NCI-H2196 treated with DMSO at 0.1 percent for 48 hours (cell line): ENCODE results near the gene RAD54L.

ENCODE experiments used
- DNase-seq: peaks from one replicate; lab custom pipeline; 2025; ENCODE audit not compliant: unreplicated experiment; lab: John Stamatoyannopoulos, UW

The RAD54L gene

DNA sequence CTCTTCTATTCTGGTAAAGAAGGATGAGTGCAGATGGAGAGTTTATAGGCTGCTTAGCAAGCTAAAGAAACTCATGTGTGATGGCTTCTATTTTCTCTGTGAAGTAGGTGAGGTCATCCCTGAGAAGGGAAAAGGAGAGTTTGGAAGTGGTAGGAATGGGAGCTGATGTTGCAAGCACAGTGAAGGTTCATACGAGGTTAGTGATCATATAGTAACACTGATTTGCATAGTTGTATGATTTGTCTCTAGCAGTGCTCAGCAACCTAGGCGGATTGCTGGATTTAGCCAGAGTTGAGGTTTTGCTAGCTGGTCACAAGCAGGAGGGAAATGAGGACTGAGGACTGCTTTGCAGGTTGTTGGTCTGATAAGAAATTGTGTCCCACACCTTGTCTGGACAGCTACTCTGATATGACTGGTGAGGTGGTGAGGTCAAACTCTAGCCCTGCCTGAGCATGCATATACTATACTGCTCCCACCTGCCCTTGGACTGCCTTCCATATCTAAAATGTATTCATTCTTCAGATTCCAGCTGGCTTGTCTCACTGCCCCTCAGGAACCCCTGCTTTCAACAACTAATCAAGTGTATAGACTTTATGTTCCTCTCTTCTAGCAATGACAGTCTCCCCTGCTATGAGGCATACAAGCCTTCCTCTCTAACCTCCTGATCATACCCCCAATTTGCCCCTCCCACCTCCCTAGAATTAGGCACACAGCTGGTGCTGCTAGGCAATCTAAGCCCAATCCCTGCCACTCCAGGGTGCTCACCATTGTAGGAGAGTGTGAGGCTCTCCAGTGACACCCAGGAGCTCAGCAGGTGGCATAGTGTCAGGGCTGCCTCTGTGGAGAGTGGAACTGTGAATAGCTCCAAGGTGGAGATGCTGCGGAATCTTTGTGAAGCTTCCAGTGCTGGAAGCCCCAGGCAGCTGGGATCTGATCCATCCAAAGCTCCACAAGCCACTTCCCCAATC is 37.3 kb downstream of the RAD54L start:
- DNase-seq, result no peak

DNA sequence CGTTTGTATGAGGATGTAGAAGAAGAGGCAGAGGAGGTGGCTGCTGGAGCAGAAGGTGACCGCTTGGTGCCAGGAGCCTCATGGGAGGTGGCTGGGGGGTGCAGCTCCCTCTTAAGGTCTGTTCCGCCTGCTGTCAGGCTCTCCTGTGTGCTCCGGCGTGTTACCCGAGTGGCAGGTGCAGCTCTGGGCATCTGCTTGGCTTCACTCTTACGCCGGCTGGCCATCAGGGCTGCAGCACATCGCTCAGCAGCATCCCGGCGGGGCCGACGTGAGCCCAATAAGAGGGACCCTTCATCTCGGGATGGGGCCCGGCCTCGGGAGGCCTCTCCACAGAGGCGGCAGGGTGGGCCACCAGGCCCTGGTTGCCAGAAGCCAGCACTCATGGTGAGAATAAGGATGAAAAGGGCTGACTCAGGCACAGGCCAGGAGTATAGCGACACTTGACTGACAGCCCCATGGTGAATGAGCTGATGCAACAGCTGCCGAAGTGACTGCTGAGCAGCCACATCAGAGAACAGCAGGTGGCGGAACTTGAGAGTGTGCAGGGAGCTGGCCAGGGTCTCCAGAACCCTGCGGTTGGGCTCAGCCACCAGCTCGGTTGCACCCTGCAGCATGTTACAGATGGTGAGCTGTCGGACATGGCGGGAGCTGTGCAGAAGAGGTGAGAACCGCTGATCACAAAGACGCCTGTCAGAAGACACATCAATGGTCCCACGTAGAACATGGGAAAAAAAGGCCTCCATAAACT is 38.3 kb downstream of the RAD54L start:
- DNase-seq, result no peak

DNA sequence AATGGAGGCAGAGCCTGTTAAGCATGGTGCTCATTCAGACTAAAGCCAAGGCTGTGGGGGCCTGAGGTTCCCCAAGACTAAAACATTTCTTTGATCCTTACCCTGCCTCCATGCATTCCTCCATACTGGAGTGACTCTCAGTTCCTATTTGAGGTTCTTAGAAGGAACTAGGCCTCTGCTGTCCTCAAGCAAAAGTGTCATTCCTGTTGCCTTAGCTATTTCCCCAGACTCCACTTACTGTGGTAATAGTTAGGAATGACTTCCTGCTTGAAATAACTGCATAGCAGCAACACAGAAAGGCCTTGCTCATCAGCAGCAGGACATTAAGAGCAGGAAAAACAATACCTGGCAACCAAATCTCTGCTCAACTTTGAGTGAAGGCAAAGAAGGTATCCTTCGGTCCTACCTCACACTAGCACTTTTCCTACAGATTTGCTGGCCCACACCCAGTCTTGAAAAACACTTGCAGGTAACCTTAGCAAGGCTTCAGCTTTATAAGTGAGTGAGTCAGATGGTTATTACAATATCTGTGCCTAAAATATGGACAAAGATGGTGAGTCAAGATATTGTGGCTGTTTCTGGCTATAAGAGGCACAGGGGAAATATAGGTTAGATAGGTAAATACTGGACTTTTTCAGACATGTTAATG is 41.0 kb downstream of the RAD54L start:
- DNase-seq, result no peak

DNA sequence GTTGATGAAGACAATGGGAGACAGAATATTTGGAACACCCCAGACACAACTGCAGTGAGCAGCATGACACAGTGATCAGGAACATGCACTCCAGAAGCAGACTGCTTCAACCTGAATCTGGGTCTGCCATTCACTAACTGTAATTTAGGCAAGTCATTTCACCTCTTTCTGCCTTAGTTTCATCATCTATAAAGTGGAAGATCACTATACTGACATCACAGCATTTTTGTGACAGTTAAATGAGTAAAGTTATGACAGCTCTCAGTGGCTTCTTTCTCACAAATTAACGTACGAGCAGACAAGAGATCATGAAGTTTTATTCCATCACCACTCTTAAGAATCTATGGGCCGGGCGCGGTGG is 41.6 kb downstream of the RAD54L start:
- DNase-seq, result no peak

DNA sequence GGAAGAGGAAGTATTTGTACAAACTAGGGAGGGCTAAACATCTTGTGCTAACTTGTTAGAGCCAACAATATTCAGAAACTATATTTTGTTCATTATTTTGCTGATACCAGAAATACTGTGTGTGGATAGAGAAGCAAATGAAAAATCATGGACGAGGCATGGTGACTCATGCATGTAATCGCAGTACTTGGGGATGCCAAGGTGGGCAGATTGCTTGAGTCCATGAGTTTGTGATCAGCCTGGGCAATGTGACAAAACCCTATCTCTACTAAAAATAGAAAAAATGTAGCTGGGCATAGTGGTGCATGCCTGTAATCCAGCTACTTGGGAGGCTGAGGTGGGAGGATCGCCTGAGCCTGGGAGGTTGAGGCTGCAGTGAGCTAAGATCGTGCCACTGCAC is 42.4 kb downstream of the RAD54L start:
- DNase-seq, result no peak

- no peak for DNase-seq
Observed at GRCh38 chr1:46295306-46295705, 47.7 kb downstream of the RAD54L start.

- DNase-seq, result no peak
Observed at GRCh38 chr1:46298387-46298786, 50.8 kb downstream of the RAD54L start.

- DNase-seq, result no peak
Observed at GRCh38 chr1:46300673-46301405, 53.3 kb downstream of the RAD54L start.

- no peak for DNase-seq
Observed at GRCh38 chr1:46301406-46301807, 53.8 kb downstream of the RAD54L start.

- DNase-seq, result no peak
Observed at GRCh38 chr1:46301808-46302640, 54.5 kb downstream of the RAD54L start.

DNA sequence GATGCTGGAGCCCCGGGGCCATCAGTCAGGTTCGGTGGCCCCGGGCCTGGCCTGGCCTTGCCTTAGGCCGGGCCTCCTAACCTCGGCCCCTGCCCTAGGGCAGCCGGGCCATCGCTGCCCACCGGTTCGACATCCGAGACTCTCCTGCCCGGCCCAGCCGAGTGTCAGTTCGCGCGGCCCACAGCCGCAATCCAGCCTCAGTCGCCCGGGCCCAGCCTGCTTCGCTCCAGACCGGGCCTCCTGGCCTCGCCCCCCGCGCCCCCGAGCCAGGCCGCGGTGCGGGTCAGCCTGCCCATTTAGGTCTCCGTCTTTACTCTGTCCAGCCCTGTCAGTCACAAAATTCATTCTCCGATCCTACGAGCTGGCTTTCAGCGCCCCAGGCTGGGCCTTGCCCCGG is 55.1 kb downstream of the RAD54L start:
- no peak for DNase-seq

DNA sequence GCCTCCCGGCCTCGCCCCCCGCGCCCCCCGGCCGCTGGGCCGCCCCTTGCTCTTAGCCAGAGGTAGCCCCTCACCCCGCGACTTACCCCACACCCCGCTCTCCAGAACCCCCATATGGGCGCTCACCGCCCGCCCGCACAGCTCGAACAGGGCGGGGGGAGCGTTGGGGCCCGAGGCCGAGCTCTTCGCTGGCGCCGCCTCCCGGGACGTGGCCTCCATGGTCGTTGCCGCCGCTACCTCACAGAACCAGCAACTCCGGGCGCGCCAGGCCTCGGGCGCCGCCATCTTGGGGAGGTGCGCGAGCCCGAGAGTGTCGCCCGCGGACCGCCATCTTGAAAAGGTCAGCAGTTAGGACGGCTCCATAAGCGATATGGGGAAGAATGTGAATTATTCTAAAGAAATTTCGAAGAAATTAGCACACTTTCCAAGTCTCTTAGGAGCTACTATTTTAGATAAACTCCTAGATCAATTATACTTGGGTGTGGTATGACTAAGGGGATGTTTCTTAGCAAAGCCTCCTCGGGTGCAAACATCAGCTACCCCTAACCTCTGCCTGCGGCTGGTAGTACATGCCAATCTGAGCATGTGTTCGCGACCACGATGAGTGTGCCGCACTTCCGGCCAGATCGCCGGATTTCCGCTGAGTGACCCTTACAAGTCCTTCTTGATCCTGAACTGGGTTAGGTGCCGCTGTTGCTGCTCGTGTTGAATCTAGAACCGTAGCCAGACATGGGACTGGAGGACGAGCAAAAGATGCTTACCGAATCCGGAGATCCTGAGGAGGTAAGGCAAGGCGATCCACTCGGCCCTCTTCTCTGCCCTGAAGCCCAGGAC is 55.7 kb downstream of the RAD54L start, which contains the start of the genes LRRC41 and UQCRH:
Gene LRRC41, minus strand, starts transcription at position 579 of the 834 bp plus-strand sequence. Its CDS starts 294 bp downstream, at position 285.
Gene UQCRH, plus strand, starts transcription at position 661 of the 834 bp plus-strand sequence. Its CDS starts 69 bp downstream, at position 730.
- peak; percentile 93 for DNase-seq

DNA sequence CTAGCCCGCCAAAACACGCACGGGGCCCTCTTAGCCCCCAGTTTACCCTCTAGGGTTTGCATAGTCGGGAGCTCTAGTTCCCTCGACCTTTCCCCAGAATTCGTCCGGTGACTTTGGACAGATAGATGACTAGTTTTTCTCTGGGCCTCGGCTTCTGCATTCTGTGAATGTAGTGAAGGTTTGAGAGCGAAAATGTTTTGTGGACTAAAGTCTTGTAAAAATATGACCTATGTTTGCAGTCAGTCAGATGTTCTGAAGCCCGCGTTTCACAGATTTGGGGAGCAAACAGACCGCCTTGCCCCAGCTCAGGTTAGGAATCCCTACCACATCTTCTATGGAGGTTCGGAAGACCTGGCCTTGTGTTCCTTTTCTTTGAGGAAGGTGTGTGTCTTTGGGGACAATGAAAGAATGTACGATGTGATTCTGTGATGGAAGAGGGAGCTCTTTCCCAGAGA is 56.3 kb downstream of the RAD54L start:
- DNase-seq, result no peak

DNA sequence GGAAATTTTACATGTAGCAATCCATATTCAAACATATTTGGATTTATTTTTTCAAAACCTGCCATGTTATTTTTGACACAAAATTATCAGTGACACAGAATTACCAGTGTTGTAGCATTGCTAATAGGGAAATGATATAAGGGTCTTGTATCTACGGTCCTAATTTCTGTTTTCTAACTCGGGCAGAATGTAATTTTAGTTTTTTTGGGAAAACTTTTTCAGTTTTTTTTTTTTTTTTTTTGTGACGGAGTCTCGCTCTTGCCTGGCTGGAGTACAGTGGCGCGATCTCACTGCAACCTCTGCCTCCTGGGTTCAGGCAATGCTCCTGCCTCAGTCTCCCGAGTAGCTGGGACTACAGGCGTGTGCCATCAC is 58.6 kb downstream of the RAD54L start:
- no peak for DNase-seq

DNA sequence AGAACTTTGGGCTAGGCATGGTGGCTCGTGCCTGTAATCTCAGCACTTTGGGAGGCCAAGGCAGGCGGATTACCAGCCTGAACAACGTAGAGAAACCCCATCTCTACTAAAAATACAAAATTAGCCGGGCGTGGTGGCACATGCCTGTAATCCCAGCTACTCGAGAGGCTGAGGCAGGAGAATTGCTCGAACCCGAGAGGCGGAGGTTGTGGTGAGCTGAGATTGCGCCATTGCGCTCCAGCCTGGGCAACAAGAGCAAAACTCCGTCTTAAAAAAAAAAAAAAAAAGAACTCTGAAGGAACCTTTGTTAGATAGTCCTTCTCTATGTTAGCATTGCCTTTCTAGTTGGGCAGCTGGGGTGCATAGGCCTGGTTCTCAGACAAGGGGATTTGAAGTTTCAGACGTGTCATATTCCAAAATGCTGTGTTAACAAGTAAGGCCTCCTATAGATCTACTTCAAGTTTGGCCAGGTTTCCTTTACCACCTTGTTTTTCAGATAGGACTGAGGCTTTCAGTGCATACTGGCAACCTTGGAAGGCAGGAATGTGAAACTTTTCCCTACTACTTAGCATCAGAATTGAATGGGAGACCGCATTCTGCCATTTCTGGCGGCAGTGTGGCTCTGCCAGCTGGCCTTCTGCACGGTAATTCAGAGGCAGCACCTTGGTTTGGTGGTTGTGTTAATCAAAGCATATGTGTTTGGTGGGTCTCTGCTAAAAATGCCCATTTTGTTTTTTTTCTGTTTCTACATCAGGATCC is 62.0 kb downstream of the RAD54L start:
- DNase-seq, result no peak

- no peak for DNase-seq
Observed at GRCh38 chr1:46310321-46310720, 62.8 kb downstream of the RAD54L start.

GRCh38 chr1:46315669-46316403 is 68.3 kb downstream of the RAD54L start:
- DNase-seq, result no peak

DNA sequence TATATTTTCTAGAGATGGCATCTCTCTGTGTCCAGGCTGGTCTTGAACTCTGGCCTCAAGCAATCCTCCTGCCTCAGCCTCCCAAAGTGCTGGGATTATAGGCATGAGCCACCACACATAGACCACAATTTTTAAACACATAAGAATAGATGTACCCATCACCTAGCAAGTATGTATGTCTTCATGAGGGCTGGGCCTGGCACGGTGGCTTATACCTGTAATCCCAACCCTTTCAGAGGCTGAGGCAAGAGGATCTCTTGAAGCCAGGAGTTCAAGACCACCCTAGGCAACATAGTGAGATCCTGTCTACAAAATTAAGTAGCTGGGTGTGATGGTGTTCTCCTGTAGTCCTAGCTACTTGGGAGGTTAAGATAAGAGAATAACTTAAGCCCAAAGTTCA is 69.8 kb downstream of the RAD54L start:
- DNase-seq, result no peak
